GM18951 (cell line): ENCODE results near the gene ARL17B.
"Not testable (repeated sequence)": the region's sequence is repeated elsewhere in the genome, so short reads cannot be mapped to it uniquely, and the experiment has no call there.

Experiments
- POLR2A ChIP-seq: IDR thresholded peaks from 4 replicates; pipeline ENCODE4 v1.6.1; 2011; ENCODE audit warnings: mild to moderate bottlenecking; ENCODE audit not compliant: insufficient read length, insufficient read depth; ENCODE audit errors: extremely low read depth
- in situ Hi-C: fragments of 300-500 bp; cut with MboI; formaldehyde crosslinking; loops from one replicate; pipeline ENCODE4 v1.12.0; 2022; ENCODE audit warnings: low sequenced_read_pairs, mixed read lengths, inconsistent platforms; ENCODE audit not compliant: unreplicated experiment

Gene ARL17B

GRCh38 chr17:46225274-46225794 lies 136.2 kb downstream of the ARL17B start:
- TF ChIP-seq POLR2A, result peak; percentile 38
- in situ Hi-C loops, result not testable (repeated sequence)

DNA sequence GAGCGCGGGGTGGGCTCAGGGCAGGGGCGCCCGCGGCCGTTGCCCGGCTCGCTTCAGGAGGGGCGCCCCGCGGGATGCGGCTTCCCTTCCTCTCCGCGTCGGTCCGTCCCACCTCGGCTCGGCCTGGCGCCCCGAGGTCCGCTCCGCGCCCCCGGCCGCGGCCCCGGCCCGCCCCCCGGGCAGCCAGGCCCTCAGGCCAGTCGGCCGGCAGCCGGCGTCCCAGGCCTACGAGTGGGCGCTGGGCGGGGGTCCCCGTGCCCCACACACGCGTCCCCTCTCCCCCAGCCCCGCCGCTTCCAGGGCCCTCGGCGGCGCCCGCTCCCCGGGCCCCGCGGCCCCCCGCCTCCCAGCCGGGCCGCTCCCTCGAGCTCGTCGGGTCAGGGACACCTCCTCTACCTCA lies 136.7 kb downstream of the ARL17B start:
- in situ Hi-C loops, result not testable (repeated sequence)
